ENCODE results near the gene CHRNB2. TPM values are rescaled to one million over a fixed set of nuclear protein-coding genes. Genes with fewer than 3 reads are reported as not detected.

CHRNB2 gene
- total RNA-seq, 2 donors from 2014 or later = 0.07 to 0.16 TPM

DNA sequence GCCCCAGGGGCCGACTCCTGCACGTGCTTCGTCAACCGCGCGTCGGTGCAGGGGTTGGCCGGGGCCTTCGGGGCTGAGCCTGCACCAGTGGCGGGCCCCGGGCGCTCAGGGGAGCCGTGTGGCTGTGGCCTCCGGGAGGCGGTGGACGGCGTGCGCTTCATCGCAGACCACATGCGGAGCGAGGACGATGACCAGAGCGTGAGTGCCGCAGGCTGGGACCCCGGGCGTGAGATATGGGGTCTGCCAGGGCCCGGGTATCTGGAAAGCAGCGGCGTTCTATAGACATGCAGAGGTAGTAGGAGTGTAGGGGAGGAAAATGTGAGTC lies 4.3 kb downstream of the CHRNB2 start:
- no peak overlapping the region for H3K27ac ChIP-seq
- no peak overlapping the region for H3K4me3 ChIP-seq
- no peaks in the 10 kb centered on the region for H3K9me3 ChIP-seq
- TF ChIP-seq, protein P1, sequence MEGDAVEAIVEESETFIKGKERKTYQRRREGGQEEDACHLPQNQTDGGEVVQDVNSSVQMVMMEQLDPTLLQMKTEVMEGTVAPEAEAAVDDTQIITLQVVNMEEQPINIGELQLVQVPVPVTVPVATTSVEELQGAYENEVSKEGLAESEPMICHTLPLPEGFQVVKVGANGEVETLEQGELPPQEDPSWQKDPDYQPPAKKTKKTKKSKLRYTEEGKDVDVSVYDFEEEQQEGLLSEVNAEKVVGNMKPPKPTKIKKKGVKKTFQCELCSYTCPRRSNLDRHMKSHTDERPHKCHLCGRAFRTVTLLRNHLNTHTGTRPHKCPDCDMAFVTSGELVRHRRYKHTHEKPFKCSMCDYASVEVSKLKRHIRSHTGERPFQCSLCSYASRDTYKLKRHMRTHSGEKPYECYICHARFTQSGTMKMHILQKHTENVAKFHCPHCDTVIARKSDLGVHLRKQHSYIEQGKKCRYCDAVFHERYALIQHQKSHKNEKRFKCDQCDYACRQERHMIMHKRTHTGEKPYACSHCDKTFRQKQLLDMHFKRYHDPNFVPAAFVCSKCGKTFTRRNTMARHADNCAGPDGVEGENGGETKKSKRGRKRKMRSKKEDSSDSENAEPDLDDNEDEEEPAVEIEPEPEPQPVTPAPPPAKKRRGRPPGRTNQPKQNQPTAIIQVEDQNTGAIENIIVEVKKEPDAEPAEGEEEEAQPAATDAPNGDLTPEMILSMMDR (IDR thresholded peaks at IDR 0.05) = no peak
- intact Hi-C loops (cut with DNase I) = no loop called here
- peaks cover 3% of the 10 kb centered on the region for H3K4me1 ChIP-seq
- H3K27me3 ChIP-seq = peaks cover 8% of the 10 kb centered on the region
- H3K9ac ChIP-seq (ENCODE audit: low read depth in 2 of 2, low read length in 2 of 2) = no peak overlapping the region
- H3K36me3 ChIP-seq = no peaks in the 10 kb centered on the region
- no peak for DNase-seq

DNA sequence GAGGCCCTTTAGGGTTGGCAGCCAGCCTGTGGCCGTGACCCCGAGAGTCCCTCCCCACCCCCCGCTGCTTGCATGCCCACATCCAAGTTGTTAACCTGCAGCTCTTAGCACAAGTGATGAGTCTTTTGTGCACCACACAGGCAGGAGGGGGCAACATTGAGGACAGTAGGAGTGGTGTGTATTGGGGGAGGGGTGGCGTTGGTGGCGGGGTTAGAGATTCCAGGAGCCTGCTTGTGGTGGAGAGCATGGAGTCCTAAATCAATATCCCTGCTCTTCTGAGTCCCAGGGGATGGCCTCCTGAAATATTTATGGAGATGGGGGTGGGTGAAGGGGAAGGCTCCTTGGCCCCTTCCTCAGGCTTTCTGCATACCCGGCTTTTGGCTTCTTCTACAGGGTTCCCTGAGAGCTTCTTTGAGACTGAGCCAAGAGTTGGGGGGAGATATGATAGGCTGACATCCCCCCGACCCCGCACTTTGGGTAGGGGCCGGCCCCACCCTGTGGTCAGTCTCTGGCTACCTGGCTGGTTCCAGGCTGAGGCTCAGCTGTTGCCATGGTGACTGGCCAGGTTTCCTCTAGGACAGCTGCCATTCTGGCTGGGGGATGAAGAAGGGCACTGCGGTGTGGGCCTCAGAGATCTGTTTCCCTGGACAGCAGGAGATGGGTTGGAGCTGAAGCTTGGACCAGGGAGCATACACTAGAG lies 5.0 kb downstream of the CHRNB2 start:
- DNase-seq = no peak
- no peak overlapping the region for H3K4me3 ChIP-seq
- intact Hi-C loops (cut with DNase I) = no loop called here
- H3K27ac ChIP-seq = no peak overlapping the region
- no peaks in the 10 kb centered on the region for H3K36me3 ChIP-seq
- H3K9ac ChIP-seq (ENCODE audit: low read depth in 2 of 2, low read length in 2 of 2) = no peak overlapping the region
- peaks cover 3% of the 10 kb centered on the region for H3K4me1 ChIP-seq
- H3K27me3 ChIP-seq = peaks cover under 1% of the 10 kb centered on the region
- no peaks in the 10 kb centered on the region for H3K9me3 ChIP-seq
- TF ChIP-seq, protein P1 (IDR thresholded peaks at IDR 0.05) = no peak

DNA sequence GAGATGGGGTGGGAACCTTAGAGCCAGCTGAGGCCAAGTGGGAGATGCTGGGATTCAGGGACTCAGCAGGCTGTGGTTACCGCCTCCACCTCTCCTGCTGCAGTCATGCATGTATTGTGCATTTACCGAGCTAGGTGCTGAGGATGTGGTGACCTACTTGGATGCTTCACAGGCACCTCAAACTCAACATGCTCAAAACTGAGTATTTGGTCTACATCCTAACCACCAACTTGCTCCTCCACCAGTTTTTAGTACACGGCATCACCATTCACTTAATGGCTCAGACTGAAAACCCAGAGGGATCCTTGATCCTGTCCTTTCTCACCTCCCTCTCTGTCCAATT lies 5.6 kb downstream of the CHRNB2 start:
- Histone ChIP-seq H3K27ac (no peak overlapping the region), H3K27me3 (no peaks in the 10 kb centered on the region), H3K4me1 (peaks cover under 1% of the 10 kb centered on the region), H3K9me3 (no peaks in the 10 kb centered on the region), H3K4me3 (no peak overlapping the region), H3K36me3 (no peaks in the 10 kb centered on the region), H3K9ac (ENCODE audit: low read depth in 2 of 2, low read length in 2 of 2) (no peak overlapping the region)
- intact Hi-C loops (cut with DNase I) = no loop called here
- TF ChIP-seq, protein P1 (IDR thresholded peaks at IDR 0.05) = no peak
- DNase-seq = no peak

DNA sequence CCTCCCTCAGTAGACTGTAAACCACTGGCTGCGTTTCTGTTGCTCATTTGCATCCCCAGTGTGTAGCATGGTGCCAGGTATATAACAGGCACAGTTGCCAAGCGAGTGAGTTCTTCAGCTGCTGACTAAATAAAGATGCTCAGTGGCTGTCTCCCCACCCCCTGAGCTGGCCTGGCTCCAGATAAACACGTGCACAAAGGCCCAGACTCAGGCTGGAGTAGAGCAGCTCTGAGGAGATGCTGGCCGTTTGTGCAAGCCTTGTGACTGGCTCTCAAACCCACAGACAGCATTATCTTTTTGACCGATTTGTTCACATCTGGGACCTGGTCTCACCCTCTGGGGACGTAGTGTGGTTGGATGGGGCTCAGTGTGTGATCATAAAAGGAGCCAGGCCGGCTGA lies 7.1 kb downstream of the CHRNB2 start:
- H3K27me3 ChIP-seq = no peaks in the 10 kb centered on the region
- TF ChIP-seq, protein P1 (IDR thresholded peaks at IDR 0.05) = no peak
- H3K36me3 ChIP-seq = no peaks in the 10 kb centered on the region
- no peak overlapping the region for H3K4me3 ChIP-seq
- no peak for DNase-seq
- intact Hi-C loops (cut with DNase I) = no loop called here
- no peak overlapping the region for H3K27ac ChIP-seq
- no peaks in the 10 kb centered on the region for H3K9me3 ChIP-seq
- H3K4me1 ChIP-seq = no peaks in the 10 kb centered on the region
- no peak overlapping the region for H3K9ac ChIP-seq (ENCODE audit: low read depth in 2 of 2, low read length in 2 of 2)

DNA sequence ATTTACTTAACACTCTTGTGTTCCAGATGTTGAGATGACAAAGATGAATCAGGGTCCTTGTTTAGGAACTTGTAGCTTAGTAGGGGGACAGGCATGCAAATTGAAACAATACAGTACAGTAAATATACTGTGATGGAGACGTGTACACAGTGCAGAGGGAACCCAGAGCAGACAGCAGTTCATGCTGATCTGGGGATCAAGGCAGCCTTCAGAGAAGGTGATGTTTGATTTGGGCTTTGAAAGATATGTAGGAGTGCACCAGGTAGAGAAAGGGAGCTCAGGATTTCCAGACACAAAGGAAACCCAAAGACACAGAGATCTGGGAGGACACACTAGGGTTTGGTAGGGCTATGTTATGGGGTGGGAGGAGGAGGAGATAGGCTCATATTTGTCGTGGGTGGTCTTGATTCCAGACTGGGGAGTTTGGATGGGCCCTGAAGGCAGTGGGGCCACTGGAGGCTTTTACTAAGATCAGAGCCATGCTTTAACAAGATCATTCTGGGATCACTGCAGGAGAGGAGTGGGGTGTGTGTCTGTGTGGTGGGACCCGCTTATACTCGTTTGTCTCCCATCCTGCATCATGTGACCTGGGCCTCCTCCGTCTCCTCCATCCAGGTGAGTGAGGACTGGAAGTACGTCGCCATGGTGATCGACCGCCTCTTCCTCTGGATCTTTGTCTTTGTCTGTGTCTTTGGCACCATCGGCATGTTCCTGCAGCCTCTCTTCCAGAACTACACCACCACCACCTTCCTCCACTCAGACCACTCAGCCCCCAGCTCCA lies 7.8 kb downstream of the CHRNB2 start:
- H3K4me1 ChIP-seq = no peaks in the 10 kb centered on the region
- intact Hi-C loops (cut with DNase I) = no loop called here
- no peak overlapping the region for H3K9ac ChIP-seq (ENCODE audit: low read depth in 2 of 2, low read length in 2 of 2)
- H3K27ac ChIP-seq = no peak overlapping the region
- DNase-seq = no peak
- no peaks in the 10 kb centered on the region for H3K9me3 ChIP-seq
- no peaks in the 10 kb centered on the region for H3K36me3 ChIP-seq
- H3K27me3 ChIP-seq = no peaks in the 10 kb centered on the region
- TF ChIP-seq, protein P1 (IDR thresholded peaks at IDR 0.05) = no peak
- H3K4me3 ChIP-seq = no peak overlapping the region
